Esophagus muscularis mucosa (tissue), 4 donors: ENCODE measurements around the gene CYS1. TPM values are rescaled to one million over a fixed set of nuclear protein-coding genes. Genes with fewer than 3 reads are reported as not detected.
A peak's percentile ranks its signal among the peaks of the same experiment; 100 is the strongest.

ENCODE experiments used
- DNase-seq: peaks from one replicate; pipeline ENCODE4 v3.0.0-alpha.2; 2017; ENCODE audit errors: extremely low spot score
- H3K27ac ChIP-seq, 4 donors: fragments of 200-600 bp; sonication (generic); replicated peaks in 1 of 4; 1 replicate in 3 of 4; 2 replicates in 1 of 4; pipeline ENCODE4 v1.5.1; 2016 to 2019; ENCODE audit warnings: mild to moderate bottlenecking in 1 of 4
- H3K27me3 ChIP-seq, 4 donors: fragments of 200-600 bp; sonication (generic); one replicate each; pipeline versions ENCODE4 v1.5.1 to v1.6.0; 2016 to 2019
- H3K36me3 ChIP-seq, 4 donors: fragments of 200-600 bp; sonication (generic); one replicate each; pipeline ENCODE4 v1.5.1; 2016 to 2019
- H3K4me1 ChIP-seq, 4 donors: fragments of 200-600 bp; sonication (generic); one replicate each; pipeline ENCODE4 v1.5.1; 2016 to 2019
- H3K4me3 ChIP-seq, 4 donors: fragments of 200-600 bp; sonication (generic); 1 replicate in 2 of 4; 2 replicates in 2 of 4; pipeline ENCODE4 v1.5.1; 2016 to 2019; ENCODE audit warnings: mild to moderate bottlenecking in 4 of 4, moderate library complexity in 1 of 4
- H3K9me3 ChIP-seq, 4 donors: fragments of 200-600 bp; sonication (generic); 1 replicate in 3 of 4; 2 replicates in 1 of 4; pipeline ENCODE4 v1.5.1; 2016 to 2019
- CTCF ChIP-seq, 3 experiments: fragments of 200-600 bp in 2 of 3; fragments of 450-650 bp in 1 of 3; sonication (generic) in 2 of 3; IDR thresholded peaks; one replicate each; pipeline ENCODE4 v1.5.1; 2017 to 2019; ENCODE audit warnings: antibody characterized with exemption in 3 of 3, mild to moderate bottlenecking in 2 of 3, moderate library complexity in 1 of 3
- EP300 ChIP-seq: sonication (generic); formaldehyde crosslinking; IDR thresholded peaks from one replicate; pipeline ENCODE4 v1.6.1; 2017; ENCODE audit warnings: antibody characterized with exemption
- POLR2A ChIP-seq: fragments of 450-650 bp; IDR thresholded peaks from one replicate; pipeline ENCODE4 v1.6.1; 2017; ENCODE audit warnings: antibody characterized with exemption, moderate library complexity, mild to moderate bottlenecking, low read depth
- POLR2AphosphoS5 ChIP-seq, 2 donors: sonication (generic); formaldehyde crosslinking; IDR thresholded peaks; one replicate each; pipeline ENCODE4 v1.6.1; 2017; ENCODE audit warnings: antibody characterized with exemption in 2 of 2
- WGBS: methylation state at CpG from one replicate; pipeline ENCODE4 v1.1.5; 2018; 5-methylcytosine and 5-hydroxymethylcytosine counted together
- intact Hi-C: fragments of 100-400 bp; cut with DNase I; formaldehyde crosslinking; loops from one replicate; pipeline ENCODE4 v1.15.1; 2023
- total RNA-seq, 4 donors: library from RNA; depleted of rRNA; stranded (reverse); fragments of >200 nt; gene quantifications; one replicate each; pipeline versions ENCODE4 v1.1.0 to v1.2.1, GENCODE V29; 2016

The CYS1 gene
- total RNA-seq, 4 donors from 2014 or later = 16.9 to 56.4 (median 35.4) TPM

GRCh38 chr2:10035633-10036032 lies 44.6 kb downstream of the CYS1 start:
- intact Hi-C loops = no loop called here
- 47% methylated on average over 5 of the region's 5 CpGs for WGBS

GRCh38 chr2:10035053-10035422 lies 45.2 kb downstream of the CYS1 start:
- no peak overlapping the region for H3K4me3 ChIP-seq
- H3K9me3 ChIP-seq = no peaks in the 10 kb centered on the region
- H3K4me1 ChIP-seq = peaks cover 54 to 57% (median 56%) of the 10 kb centered on the region in 4 donors
- no peaks in the 10 kb centered on the region for H3K36me3 ChIP-seq
- intact Hi-C loops = no loop called here
- WGBS = 57% methylated on average over 3 of the region's 3 CpGs
- peak overlapping the region in 2 of 4 donors; percentile 70 to 71 for H3K27ac ChIP-seq
- TF ChIP-seq POLR2A (no peak), EP300 (no peak), CTCF (IDR thresholded peaks at IDR 0.05) (no peak)
- H3K27me3 ChIP-seq = no peaks in the 10 kb centered on the region
- no peak for DNase-seq

More at GRCh38 chr2:10035633-10036032, 44.6 kb downstream of the CYS1 start:
- H3K36me3 ChIP-seq = no peaks in the 10 kb centered on the region
- DNase-seq = no peak
- H3K4me3 ChIP-seq = no peak overlapping the region
- peaks cover 54 to 58% (median 56%) of the 10 kb centered on the region in 4 donors for H3K4me1 ChIP-seq
- H3K27me3 ChIP-seq = no peaks in the 10 kb centered on the region
- TF ChIP-seq EP300 = no peak
- no peak for TF ChIP-seq POLR2AphosphoS5 (IDR thresholded peaks at IDR 0.05)
- TF ChIP-seq CTCF (IDR thresholded peaks at IDR 0.05) = no peak
- no peak for TF ChIP-seq POLR2A
- peak overlapping the region; percentile 70 to 80 (median 72) for H3K27ac ChIP-seq
- H3K9me3 ChIP-seq = no peaks in the 10 kb centered on the region

GRCh38 chr2:10034333-10035052 lies 45.7 kb downstream of the CYS1 start:
- Histone ChIP-seq H3K36me3 (no peaks in the 10 kb centered on the region), H3K9me3 (no peaks in the 10 kb centered on the region), H3K27ac (no peak overlapping the region), H3K27me3 (no peaks in the 10 kb centered on the region), H3K4me3 (no peak overlapping the region), H3K4me1 (peaks cover 54 to 57% (median 56%) of the 10 kb centered on the region in 4 donors)
- TF ChIP-seq CTCF (IDR thresholded peaks at IDR 0.05) (no peak), POLR2AphosphoS5 (IDR thresholded peaks at IDR 0.05) (no peak), EP300 (no peak), POLR2A (no peak)
- 78% methylated on average over 12 of the region's 12 CpGs for WGBS
- intact Hi-C loops = no loop called here
- DNase-seq = no peak

- TF ChIP-seq POLR2A = no peak
- no peak for TF ChIP-seq POLR2AphosphoS5 (IDR thresholded peaks at IDR 0.05)
- TF ChIP-seq EP300 = no peak
- TF ChIP-seq CTCF (IDR thresholded peaks at IDR 0.05) = no peak
- peaks cover 57 to 61% (median 59%) of the 10 kb centered on the region in 4 donors for H3K4me1 ChIP-seq
- H3K36me3 ChIP-seq = no peaks in the 10 kb centered on the region
- H3K27me3 ChIP-seq = no peaks in the 10 kb centered on the region
- no peak overlapping the region for H3K27ac ChIP-seq
- H3K4me3 ChIP-seq = no peak overlapping the region
- H3K9me3 ChIP-seq = no peaks in the 10 kb centered on the region
- DNase-seq = no peak
- intact Hi-C loops = no loop called here
- WGBS = 83% methylated on average over 14 of the region's 14 CpGs
These were observed 46.8 kb downstream of the CYS1 start for GRCh38 chr2:10033251-10034006.
